CD4-positive, alpha-beta T cell treated with Interferon gamma for 1 hour (primary cell): ENCODE measurements around the gene UGT1A7.
"Not testable (repeated sequence)": the region's sequence is repeated elsewhere in the genome, so short reads cannot be mapped to it uniquely, and the experiment has no call there.

Experiments used
- DNase-seq: peaks from one replicate; pipeline ENCODE4 v3.0.0-alpha.2; 2020

The UGT1A7 gene

DNA sequence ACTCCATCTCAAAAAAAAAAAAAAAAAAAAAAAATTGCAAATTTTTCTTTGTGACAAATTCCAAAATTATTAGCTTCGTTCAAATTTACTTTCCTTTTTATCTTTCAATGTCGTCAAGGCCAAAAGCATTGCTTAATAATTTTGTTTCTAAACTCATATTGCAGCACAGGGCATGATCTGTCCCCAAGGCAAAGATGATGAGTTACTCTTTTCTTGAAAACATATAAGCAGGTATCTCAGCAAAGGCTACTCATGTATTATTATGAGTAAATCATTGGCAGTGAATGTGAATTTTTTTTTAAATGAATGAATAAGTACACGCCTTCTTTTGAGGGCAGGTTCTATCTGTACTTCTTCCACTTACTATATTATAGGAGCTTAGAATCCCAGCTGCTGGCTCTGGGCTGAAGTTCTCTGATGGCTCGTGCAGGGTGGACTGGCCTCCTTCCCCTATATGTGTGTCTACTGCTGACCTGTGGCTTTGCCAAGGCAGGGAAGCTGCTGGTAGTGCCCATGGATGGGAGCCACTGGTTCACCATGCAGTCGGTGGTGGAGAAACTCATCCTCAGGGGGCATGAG, at the start of gene UGT1A7:
Gene UGT1A7, plus strand, starts transcription at position 381 of the 579 bp plus-strand sequence. Its CDS starts 37 bp downstream, at position 418.
- no peak for DNase-seq

GRCh38 chr2:233636306-233636705, 45.4 kb upstream of the UGT1A7 start, which contains the start of gene UGT1A10:
TSS of gene UGT1A10 (plus strand) at chr2:233636448. CDS start at chr2:233636523, 75 bp downstream.
- DNase-seq: not testable (repeated sequence)

DNA sequence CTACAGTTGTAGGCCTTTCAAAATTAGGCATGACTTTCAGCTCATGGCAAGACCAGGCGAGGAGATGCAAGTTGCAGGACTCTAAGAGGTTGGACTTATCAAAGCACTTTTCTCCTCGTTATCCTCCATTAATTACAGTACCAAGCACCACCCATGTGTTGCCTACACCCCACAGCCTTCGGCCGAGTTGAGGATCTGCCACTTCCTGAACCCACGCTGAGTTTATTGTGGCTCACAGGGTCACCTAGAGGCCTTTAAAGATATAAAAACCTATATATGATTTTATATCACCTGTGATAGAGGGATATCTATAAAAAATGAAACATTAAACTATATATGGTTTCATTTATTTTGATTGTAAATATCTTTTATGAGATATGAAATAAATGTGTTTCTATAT, 42.9 kb upstream of the UGT1A7 start:
- no peak for DNase-seq

GRCh38 chr2:233639860-233640259, 41.8 kb upstream of the UGT1A7 start:
- DNase-seq: no peak

- DNase-seq: no peak
These were observed 38.6 kb upstream of the UGT1A7 start for GRCh38 chr2:233643128-233643527.

DNA sequence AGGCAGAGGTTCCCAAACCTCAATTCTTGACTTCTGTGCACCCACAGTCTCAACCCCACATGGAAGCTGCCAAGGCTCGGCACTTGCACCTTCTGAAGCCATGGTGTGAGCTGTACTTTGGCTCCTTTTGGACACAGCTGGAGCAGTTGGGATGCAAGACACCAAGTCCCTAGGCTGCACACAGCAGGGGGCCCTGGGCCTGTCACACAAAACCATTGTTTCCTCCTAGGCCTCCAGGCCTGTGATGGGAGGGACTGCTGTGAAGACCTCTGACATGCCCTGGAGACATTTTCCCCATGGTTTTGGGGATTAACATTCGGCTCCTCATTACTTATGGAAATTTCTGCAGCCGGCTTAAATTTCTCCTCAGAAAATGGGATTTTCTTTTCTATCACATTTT, 35.7 kb upstream of the UGT1A7 start:
- not testable (repeated sequence) for DNase-seq

DNA sequence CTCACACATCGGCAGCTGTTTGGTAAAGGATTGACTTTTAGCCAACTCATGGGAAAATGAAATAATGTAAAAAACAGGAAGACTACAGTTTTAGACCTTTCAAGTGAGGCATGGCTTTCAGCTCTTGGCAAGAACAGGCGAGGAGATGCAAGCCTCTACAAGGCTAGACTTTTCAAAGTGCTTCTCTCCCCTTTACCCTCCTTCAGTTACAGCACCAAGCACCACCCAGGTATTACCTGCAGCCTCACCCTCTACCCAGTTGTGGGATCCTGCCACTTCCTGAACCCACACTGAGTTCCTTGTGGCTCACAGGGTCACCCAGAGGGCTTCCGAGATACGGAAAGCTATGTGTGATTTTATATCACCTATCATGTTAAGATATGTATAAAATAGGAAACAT, 30.7 kb upstream of the UGT1A7 start:
- no peak for DNase-seq

GRCh38 chr2:233651430-233651829, 30.3 kb upstream of the UGT1A7 start:
- DNase-seq: no peak

GRCh38 chr2:233654501-233654900, 27.2 kb upstream of the UGT1A7 start:
- DNase-seq: no peak

DNA sequence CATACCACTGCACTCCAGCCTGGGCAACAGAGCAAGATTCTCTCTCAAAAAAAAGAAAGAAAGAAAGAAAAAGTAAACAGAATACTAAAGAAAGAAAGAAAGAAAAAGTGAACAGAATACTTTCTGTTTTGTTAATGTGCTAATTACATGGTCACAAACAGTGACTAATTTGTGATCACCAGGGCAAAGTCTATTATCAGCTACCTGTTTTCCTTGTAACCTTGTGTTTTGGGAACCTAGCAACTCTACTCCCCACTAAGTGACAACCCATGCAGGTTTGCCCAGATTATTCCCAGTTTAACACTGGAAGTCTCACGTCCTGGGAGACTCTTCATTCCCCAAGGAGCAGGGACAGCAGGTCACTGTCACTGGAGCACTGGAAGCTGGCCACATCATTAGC, 26.7 kb upstream of the UGT1A7 start:
- no peak for DNase-seq

DNA sequence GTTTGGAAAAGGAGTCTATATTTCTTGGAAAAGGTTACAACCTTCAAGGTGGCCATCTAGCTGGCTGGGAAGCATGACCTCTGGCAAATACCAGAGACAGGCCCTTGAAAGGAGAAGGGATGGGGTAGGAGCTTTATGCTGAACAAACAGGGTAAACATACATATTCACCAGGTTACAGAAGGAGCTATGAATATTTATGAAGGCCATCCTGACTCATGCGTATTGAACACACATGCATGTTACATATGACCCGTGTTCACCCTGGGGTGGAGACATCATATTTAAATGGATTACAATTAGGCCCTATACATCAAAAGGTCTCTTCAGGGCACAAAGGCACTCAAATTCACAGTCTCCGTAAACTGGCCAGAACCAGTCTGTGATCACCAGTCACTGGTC, 25.8 kb upstream of the UGT1A7 start:
- not testable (repeated sequence) for DNase-seq

- no peak for DNase-seq
These were observed 25.3 kb upstream of the UGT1A7 start for GRCh38 chr2:233656443-233656842.

GRCh38 chr2:233658610-233659009, 23.1 kb upstream of the UGT1A7 start:
- DNase-seq: no peak

- no peak for DNase-seq
These were observed 17.8 kb upstream of the UGT1A7 start for GRCh38 chr2:233663911-233664310.

GRCh38 chr2:233668605-233669260, 13.0 kb upstream of the UGT1A7 start:
- DNase-seq: no peak

GRCh38 chr2:233671290-233672161, 10.2 kb upstream of the UGT1A7 start, which contains the start of gene UGT1A9:
TSS of gene UGT1A9 (plus strand) at chr2:233671898. CDS start at chr2:233671935, 37 bp downstream.
- DNase-seq: no peak

- no peak for DNase-seq
These were observed 8.8 kb upstream of the UGT1A7 start for GRCh38 chr2:233672886-233673285.

- DNase-seq: no peak
These were observed 7.8 kb upstream of the UGT1A7 start for GRCh38 chr2:233673896-233674295.

- no peak for DNase-seq
These were observed 7.4 kb upstream of the UGT1A7 start for GRCh38 chr2:233674314-233674713.

- no peak for DNase-seq
These were observed 6.7 kb upstream of the UGT1A7 start for GRCh38 chr2:233674995-233675394.

GRCh38 chr2:233676046-233676445, 5.7 kb upstream of the UGT1A7 start:
- no peak for DNase-seq

GRCh38 chr2:233679196-233679595, 2.5 kb upstream of the UGT1A7 start:
- no peak for DNase-seq

DNA sequence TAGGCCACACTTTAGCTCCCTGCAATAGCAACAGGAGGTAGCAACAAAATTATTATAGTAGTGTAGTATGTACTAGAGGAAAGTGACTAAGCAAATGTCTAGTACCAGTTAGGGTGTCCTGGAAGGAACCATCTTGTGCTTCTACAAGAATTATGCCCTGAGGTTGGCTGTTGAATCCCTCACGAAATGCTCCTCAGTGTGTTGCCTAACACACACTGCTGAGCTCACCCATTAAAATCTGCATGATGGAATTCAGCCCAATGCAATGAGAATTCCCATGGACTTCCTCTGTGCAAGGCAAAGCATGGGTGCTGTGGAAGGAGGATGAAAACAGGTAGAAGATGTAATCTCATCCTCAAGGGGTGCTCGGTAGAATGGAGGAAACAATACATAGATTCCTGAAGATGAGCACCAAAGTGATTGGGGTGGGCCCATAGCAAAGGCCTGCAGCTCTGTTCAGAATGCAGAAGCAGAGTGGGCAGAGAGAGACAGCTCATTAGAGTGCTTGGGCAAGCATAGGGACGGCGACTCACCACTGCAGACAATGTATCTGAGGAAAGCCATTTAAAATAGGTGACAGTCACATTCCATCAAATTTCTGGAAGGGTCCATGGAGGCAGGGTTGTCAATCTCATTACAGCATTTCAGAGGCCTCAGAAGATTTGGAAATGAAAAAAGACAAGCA, 1.2 kb upstream of the UGT1A7 start:
- no peak for DNase-seq
